Subcutaneous abdominal adipose tissue (tissue), 5 donors: ENCODE measurements around the gene ZBTB45.

Source experiments
- H3K27ac ChIP-seq: one replicate; pipeline ENCODE4 v1.7.0; 2013; ENCODE audit warnings: low read depth, mild to moderate bottlenecking, inconsistent platforms, low read length, moderate library complexity
- H3K27me3 ChIP-seq, 5 donors: one replicate each; pipeline ENCODE4 v1.7.0; 2013; ENCODE audit warnings: low read length in 5 of 5, inconsistent platforms in 1 of 5; ENCODE audit not compliant: control insufficient read depth in 5 of 5, insufficient read depth in 4 of 5
- H3K36me3 ChIP-seq, 5 donors: one replicate each; pipeline ENCODE4 v1.7.0; 2013; ENCODE audit warnings: low read length in 5 of 5; ENCODE audit not compliant: control insufficient read depth in 5 of 5, insufficient read depth in 5 of 5
- H3K4me1 ChIP-seq, 5 donors: one replicate each; pipeline ENCODE4 v1.7.0; 2013; ENCODE audit warnings: low read length in 5 of 5, mild to moderate bottlenecking in 3 of 5, moderate library complexity in 1 of 5; ENCODE audit not compliant: control insufficient read depth in 5 of 5, insufficient read depth in 5 of 5
- H3K4me3 ChIP-seq, 5 donors: one replicate each; pipeline ENCODE4 v1.7.0; 2013; ENCODE audit warnings: low read length in 5 of 5, low read depth in 1 of 5
- H3K9ac ChIP-seq, 5 donors: one replicate each; pipeline ENCODE4 v1.7.0; 2013; ENCODE audit warnings: low read length in 5 of 5, mild to moderate bottlenecking in 4 of 5, moderate library complexity in 3 of 5
- H3K9me3 ChIP-seq, 5 donors: one replicate each; pipeline ENCODE4 v1.7.0; 2013; ENCODE audit warnings: low read length in 5 of 5; ENCODE audit not compliant: control insufficient read depth in 5 of 5
- donor health status: healthy.
- donor health status: healthy.
- donor health status: healthy.
- donor health status: healthy.
- donor health status: healthy.

Gene ZBTB45

GRCh38 chr19:58554494-58555368, 35.1 kb upstream of the ZBTB45 start, which contains the start of gene CHMP2A:
Gene CHMP2A, minus strand, starts transcription at chr19:58555105. Its CDS starts 893 bp downstream, at chr19:58554212.
- Histone ChIP-seq H3K27ac (peak within 1 kb of the TSS; percentile 98), H3K4me3 (peak within 1 kb of the TSS; percentile 87 to 97 (median 95)), H3K4me1 (peaks cover 12 to 53% (median 49%) of the 10 kb centered on the region in 5 donors), H3K9me3 (no peaks in the 10 kb centered on the region), H3K27me3 (no peaks in the 10 kb centered on the region), H3K9ac (peak within 1 kb of the TSS; percentile 80 to 97 (median 91)), H3K36me3 (peaks cover 0 to 45% (median 45%) of the 10 kb centered on the region in 5 donors)

- Histone ChIP-seq H3K9ac (peak overlapping the region; percentile 73 to 97 (median 81)), H3K9me3 (no peaks in the 10 kb centered on the region), H3K4me1 (peaks cover 11 to 46% (median 42%) of the 10 kb centered on the region in 5 donors), H3K27ac (peak overlapping the region; percentile 98), H3K4me3 (peak overlapping the region; percentile 87 to 97 (median 95)), H3K27me3 (no peaks in the 10 kb centered on the region), H3K36me3 (peaks cover 0 to 53% (median 53%) of the 10 kb centered on the region in 5 donors)
Measured at GRCh38 chr19:58553799-58554493, 34.3 kb upstream of the ZBTB45 start.

GRCh38 chr19:58552655-58553054, 33.0 kb upstream of the ZBTB45 start:
- Histone ChIP-seq H3K4me1 (peaks cover 11 to 38% (median 38%) of the 10 kb centered on the region in 5 donors), H3K9ac (no peak overlapping the region), H3K36me3 (peaks cover 0 to 66% (median 65%) of the 10 kb centered on the region in 5 donors), H3K4me3 (no peak overlapping the region), H3K9me3 (no peaks in the 10 kb centered on the region), H3K27ac (no peak overlapping the region), H3K27me3 (no peaks in the 10 kb centered on the region)

- Histone ChIP-seq H3K4me1 (peaks cover 6 to 36% (median 35%) of the 10 kb centered on the region in 5 donors), H3K27ac (no peak overlapping the region), H3K27me3 (no peaks in the 10 kb centered on the region), H3K4me3 (no peak overlapping the region), H3K9ac (no peak overlapping the region), H3K9me3 (no peaks in the 10 kb centered on the region), H3K36me3 (peaks cover 0 to 72% (median 71%) of the 10 kb centered on the region in 5 donors)
Measured at GRCh38 chr19:58551577-58552471, 32.2 kb upstream of the ZBTB45 start.

- H3K27ac ChIP-seq: no peak overlapping the region
- H3K36me3 ChIP-seq: peaks cover 0 to 70% (median 65%) of the 10 kb centered on the region in 5 donors
- no peak overlapping the region for H3K9ac ChIP-seq
- H3K27me3 ChIP-seq: no peaks in the 10 kb centered on the region
- no peak overlapping the region for H3K4me3 ChIP-seq
- peaks cover 9 to 36% (median 35%) of the 10 kb centered on the region in 5 donors for H3K4me1 ChIP-seq
- no peaks in the 10 kb centered on the region for H3K9me3 ChIP-seq
Measured at GRCh38 chr19:58551123-58551497, 31.5 kb upstream of the ZBTB45 start.

- H3K4me1 ChIP-seq: peaks cover 14 to 38% (median 37%) of the 10 kb centered on the region in 5 donors
- H3K27me3 ChIP-seq: no peaks in the 10 kb centered on the region
- no peak overlapping the region for H3K4me3 ChIP-seq
- no peaks in the 10 kb centered on the region for H3K9me3 ChIP-seq
- H3K27ac ChIP-seq: no peak overlapping the region
- no peak overlapping the region for H3K9ac ChIP-seq
- peaks cover 0 to 73% (median 63%) of the 10 kb centered on the region in 5 donors for H3K36me3 ChIP-seq
Measured at GRCh38 chr19:58550362-58551122, 30.9 kb upstream of the ZBTB45 start.

GRCh38 chr19:58549664-58550361, 30.2 kb upstream of the ZBTB45 start:
- Histone ChIP-seq H3K4me1 (peaks cover 17 to 40% (median 39%) of the 10 kb centered on the region in 5 donors), H3K36me3 (peaks cover 0 to 73% (median 63%) of the 10 kb centered on the region in 5 donors), H3K27me3 (no peaks in the 10 kb centered on the region), H3K4me3 (no peak overlapping the region), H3K9me3 (no peaks in the 10 kb centered on the region), H3K27ac (no peak overlapping the region), H3K9ac (no peak overlapping the region)

- Histone ChIP-seq H3K4me1 (peaks cover 15 to 34% (median 32%) of the 10 kb centered on the region in 5 donors), H3K36me3 (peaks cover 0 to 73% (median 63%) of the 10 kb centered on the region in 5 donors), H3K4me3 (no peak overlapping the region), H3K9me3 (no peaks in the 10 kb centered on the region), H3K27ac (no peak overlapping the region), H3K27me3 (no peaks in the 10 kb centered on the region), H3K9ac (peak overlapping the region in 1 of 5 donors; percentile 9)
Measured at GRCh38 chr19:58548859-58549663, 29.5 kb upstream of the ZBTB45 start.
